Ishikawa (cell line): ENCODE measurements around the gene TEX11.

ENCODE experiments used
- CEBPB ChIP-seq: IDR thresholded peaks from 2 replicates; pipeline ENCODE4 v1.6.1; 2012
- EGR1 ChIP-seq: IDR thresholded peaks from 2 replicates; pipeline ENCODE4 v1.6.1; 2012
- EP300 ChIP-seq: IDR thresholded peaks from 2 replicates; pipeline ENCODE4 v1.6.1; 2012; ENCODE audit warnings: borderline replicate concordance
- FOXM1 ChIP-seq: IDR thresholded peaks from 2 replicates; pipeline ENCODE4 v1.6.1; 2012; ENCODE audit warnings: low read depth, borderline replicate concordance
- NFIC ChIP-seq: IDR thresholded peaks from 2 replicates; pipeline ENCODE4 v1.6.1; 2012
- RAD21 ChIP-seq: IDR thresholded peaks from 2 replicates; pipeline ENCODE4 v1.6.1; 2012; ENCODE audit warnings: low read depth
- REST ChIP-seq: IDR thresholded peaks from 2 replicates; pipeline ENCODE4 v1.6.1; 2012; ENCODE audit warnings: low read depth, mild to moderate bottlenecking
- TAF1 ChIP-seq: IDR thresholded peaks from 2 replicates; pipeline ENCODE4 v1.6.1; 2012; ENCODE audit warnings: low read depth, mild to moderate bottlenecking
- TEAD4 ChIP-seq: IDR thresholded peaks from 2 replicates; pipeline ENCODE4 v1.6.1; 2012
- YY1 ChIP-seq: IDR thresholded peaks from 2 replicates; pipeline ENCODE4 v1.6.1; 2012; ENCODE audit warnings: low read depth
- ZBTB7A ChIP-seq: IDR thresholded peaks from 2 replicates; pipeline ENCODE4 v1.6.1; 2012; ENCODE audit warnings: low read depth
- TF ChIP-seq, protein P1 (sequence below): IDR thresholded peaks from 2 replicates; pipeline ENCODE4 v1.6.1; 2012
- TF ChIP-seq, protein P2 (sequence below): IDR thresholded peaks from 2 replicates; pipeline ENCODE4 v1.6.1; 2012

- TF ChIP-seq, protein P1, sequence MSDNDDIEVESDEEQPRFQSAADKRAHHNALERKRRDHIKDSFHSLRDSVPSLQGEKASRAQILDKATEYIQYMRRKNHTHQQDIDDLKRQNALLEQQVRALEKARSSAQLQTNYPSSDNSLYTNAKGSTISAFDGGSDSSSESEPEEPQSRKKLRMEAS, result no peak
- TF ChIP-seq, protein P2, sequence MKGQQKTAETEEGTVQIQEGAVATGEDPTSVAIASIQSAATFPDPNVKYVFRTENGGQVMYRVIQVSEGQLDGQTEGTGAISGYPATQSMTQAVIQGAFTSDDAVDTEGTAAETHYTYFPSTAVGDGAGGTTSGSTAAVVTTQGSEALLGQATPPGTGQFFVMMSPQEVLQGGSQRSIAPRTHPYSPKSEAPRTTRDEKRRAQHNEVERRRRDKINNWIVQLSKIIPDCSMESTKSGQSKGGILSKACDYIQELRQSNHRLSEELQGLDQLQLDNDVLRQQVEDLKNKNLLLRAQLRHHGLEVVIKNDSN, result no peak
- TF ChIP-seq TAF1 (no peak), RAD21 (no peak), NFIC (no peak), CEBPB (no peak), REST (no peak), EP300 (no peak), FOXM1 (no peak), TEAD4 (no peak), YY1 (no peak), EGR1 (no peak), ZBTB7A (no peak)
Observed at GRCh38 chrX:70494441-70494840, 414.1 kb downstream of the TEX11 start.
